NCI-H2029 (cell line): Measurements from ENCODE around the gene STAT6.

Source experiments
- DNase-seq: peaks from one replicate; lab custom pipeline; 2025; lab: John Stamatoyannopoulos, UW

STAT6 gene

DNA sequence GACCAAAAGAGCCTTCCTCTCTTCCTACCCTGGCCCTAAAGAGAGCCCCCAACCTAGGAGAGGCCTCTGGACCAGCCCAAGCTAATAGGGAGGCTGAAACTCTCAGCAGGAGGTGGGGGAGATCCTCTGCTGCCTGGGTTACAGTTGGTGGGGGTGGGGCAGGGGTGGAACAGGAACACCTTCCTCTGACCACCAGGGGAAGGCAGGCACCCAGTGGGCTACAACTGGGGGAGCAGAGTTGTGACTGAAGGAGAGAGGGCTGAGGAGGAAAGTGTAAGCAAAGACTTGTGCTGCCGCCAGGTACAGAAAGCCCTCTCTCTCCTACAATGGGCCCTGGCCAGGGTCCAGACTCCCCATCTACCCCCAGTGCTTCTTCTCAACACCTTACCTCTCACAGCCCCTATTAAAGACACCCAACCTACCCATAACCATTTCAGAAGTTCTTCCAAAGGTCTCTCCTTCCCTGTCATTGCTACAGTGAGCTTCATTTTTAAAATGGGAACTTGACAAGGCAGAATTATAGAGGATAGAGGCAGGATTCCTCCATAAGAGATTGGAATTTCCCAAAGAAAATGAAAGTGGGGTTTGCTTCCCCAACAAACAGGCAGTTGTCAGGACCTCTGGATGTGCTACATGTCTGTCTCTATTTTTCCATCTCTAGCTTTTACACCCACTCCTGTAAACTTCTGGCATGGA is 62.6 kb downstream of the STAT6 start:
- DNase-seq, result no peak

DNA sequence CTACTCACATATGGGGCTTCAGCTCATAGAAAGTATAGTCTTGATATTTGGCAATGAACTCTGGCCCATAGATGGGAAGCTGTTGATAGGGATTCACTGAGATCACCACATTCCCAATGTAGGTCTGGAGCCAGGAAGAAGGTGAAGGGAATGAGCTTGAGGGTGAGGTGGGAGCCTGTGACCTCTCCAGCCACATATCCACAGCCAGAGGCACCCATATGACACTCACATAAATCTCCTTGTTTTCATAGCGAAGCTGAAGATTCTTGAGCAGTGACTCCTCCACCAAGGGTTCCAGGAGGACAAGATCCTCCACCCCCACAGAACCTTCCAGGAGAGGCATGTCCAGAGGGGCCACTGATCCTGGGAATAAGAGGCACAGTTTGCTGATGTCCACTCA is 63.2 kb downstream of the STAT6 start:
- no peak for DNase-seq

DNA sequence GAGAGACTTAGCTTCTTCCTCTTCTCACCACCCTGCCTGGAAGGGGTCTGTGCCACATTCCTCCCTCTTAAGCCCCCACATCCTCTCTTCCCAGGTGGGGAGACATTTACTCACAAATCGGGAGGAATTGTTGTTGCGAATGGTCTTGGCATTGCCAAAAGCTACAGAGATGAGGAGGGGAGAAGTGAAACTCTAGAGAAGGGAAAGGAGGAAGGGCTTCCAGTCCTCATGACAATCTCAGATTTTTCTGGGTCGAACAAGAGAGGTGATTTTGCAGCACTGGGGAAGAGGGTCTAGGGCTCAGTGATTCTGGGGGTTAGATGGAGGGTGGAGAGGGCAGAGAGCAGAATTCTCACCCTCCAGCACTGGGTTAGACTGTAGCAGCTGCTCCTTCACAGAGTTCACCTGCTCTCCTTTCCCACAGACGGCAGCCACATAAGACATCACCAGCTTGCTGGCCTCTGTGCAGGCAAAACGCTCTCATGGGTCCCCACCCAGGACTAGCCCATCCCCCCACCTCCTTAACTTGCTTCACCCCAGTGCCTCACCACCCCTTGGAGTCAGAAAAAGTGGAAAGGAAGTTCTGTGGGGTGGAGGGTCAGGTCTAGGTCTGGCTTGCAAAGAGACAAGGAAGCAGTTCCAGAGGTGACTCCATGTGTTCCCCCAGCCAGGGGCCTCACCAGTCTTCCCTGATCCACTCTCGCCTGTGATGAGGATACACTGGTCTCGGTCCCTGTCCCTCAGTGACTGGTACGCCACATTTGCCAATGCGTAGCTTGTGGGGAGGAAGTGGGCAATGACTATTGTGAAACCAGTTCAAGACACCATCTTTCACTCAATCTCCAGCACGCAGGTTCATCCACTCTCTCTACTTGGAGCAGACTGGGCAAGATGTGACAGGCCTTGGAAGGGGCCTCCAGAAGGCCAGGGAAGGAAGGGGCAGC is 63.9 kb downstream of the STAT6 start:
- DNase-seq, result no peak

DNA sequence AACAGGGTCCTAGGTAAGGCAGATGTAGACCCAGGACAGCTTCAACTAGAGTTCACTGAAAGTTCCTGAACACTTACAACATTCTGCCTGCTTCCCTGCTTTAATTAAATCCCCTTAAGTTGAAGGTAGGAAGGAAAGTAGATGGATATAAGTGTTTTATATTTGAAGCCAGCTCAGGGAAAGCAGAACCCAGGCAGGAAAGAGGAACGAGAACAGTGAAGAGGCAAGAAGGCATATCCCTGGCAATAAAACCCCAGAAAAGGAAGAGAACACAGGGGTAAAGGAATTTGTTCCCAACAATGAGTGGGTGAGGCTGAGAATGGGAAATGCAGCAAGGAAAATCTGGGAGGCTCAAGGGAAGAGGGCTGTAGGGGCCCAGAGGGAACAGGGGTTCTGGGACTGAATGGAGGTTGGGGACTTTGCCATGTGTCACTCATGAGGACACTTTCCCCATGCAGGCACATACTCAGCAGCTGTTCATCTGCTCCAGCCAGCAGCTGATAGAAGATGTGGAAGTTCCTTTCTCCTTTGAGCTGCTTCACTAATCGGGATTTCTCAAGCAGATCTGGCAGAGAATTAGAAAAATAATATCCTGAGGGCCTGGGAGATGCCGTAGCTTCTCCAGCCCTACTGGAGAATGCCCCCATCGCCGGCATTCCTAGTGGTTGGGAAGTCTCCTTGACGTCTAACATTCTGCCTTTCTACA is 64.9 kb downstream of the STAT6 start:
- DNase-seq, result no peak
